ENCODE data around the gene ZNF574.

GRCh38 chr19:42059196-42059595 is 16.8 kb upstream of the ZNF574 start:
- TF ChIP-seq CTCF (IDR thresholded peaks at IDR 0.05), result no peak
- no peak for TF ChIP-seq POLR2A (IDR thresholded peaks at IDR 0.05; ENCODE audit: low read depth)
